ENCODE measurements around the gene SSH3.

Gene SSH3

DNA sequence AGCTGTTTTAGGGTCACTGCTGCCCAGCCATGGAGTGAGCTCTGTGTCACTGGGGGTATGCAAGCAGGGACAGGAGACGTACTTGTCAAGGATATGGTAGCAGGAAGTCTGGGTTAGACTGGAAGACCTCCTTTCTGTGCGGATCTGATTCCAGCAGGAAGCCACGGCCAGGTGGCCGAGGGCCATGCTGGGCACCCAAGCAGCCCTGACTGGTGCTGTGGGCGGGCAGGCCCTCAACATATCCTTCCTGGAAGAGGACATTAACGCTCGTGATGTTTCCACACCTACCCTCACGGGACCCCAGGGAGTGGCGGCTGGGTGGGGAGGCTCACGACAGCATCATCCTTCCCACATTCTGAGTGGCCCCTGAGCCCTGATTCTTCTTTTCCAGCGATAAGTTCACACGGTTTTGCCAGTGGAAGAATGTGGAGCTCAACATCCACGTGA is 23.0 kb upstream of the SSH3 start:
- DNase-seq = no peak

DNA sequence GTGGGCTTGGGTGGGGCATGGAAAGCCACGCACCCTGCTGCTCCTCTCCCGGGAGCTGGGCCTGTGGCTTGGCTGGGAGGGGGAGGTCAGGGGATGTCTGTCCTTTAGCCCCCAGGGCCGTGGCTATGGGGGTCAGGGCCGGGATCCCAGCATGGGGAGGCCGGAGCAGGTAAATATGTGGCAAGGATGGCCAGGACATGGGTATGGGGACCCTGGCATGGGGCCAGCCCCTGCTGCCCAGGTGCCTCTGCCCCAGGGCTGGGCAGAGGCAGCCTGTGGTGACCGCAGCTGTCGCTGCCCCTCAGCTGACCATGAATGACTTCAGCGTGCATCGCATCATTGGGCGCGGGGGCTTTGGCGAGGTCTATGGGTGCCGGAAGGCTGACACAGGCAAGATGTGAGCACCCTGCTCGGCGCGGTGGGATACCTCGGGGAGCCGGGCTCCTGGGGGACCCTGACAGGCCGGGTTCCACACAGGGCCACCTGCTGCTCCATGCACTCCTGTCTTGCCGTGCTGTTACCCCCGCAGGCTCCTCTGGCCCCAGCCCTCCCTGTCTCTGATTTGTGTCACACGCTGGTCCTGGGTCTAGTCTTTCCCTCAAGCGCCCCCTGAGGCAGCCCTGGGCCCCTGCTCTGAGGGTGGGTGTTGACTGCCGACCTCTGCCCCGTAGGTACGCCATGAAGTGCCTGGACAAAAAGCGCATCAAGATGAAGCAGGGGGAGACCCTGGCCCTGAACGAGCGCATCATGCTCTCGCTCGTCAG is 22.4 kb upstream of the SSH3 start:
- DNase-seq = no peak

DNA sequence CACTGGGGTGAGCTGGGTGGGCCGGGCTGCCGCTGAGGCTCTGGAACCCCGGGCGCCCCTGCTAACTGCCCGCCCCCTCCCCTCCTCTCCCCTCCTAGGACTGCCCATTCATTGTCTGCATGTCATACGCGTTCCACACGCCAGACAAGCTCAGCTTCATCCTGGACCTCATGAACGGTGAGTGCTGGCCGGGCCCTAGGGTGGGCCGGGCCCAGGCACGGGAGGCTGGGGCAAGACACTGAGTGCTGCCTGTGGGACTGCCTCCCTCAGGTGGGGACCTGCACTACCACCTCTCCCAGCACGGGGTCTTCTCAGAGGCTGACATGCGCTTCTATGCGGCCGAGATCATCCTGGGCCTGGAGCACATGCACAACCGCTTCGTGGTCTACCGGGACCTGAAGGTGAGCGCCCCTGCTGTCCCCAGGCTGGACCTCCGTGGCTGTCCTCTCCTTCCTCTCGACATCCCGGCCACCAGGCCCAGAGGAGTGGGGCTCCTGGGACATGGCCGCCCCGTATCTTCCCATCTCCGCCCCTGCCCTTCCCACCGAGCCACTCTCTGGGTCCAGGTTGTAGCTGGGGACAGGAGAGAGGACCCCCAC is 21.7 kb upstream of the SSH3 start:
- DNase-seq = no peak

DNA sequence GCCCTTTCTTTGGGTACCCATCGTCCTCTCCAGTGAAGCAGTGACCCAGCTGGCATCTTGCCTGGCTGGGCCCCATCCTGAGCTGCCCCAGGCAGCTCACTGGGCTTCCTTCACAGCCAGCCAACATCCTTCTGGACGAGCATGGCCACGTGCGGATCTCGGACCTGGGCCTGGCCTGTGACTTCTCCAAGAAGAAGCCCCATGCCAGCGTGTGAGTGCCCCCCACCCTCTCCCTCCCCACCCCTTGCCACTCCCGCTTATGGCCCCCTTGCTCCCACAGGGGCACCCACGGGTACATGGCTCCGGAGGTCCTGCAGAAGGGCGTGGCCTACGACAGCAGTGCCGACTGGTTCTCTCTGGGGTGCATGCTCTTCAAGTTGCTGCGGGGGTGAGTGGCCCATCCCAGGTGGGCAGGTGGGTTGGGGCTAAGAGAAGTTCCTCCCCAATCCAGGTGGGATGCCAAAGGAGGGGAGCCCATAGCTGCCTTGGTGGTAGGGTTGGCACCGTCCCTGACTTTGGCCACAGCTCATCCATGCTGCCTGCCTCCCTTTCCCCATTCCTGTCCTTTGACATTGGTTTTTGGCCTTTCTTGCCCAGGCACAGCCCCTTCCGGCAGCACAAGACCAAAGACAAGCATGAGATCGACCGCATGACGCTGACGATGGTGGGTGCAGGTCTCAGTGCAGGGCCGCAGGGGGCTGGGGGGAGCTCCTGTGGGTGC is 21.0 kb upstream of the SSH3 start:
- DNase-seq = no peak

DNA sequence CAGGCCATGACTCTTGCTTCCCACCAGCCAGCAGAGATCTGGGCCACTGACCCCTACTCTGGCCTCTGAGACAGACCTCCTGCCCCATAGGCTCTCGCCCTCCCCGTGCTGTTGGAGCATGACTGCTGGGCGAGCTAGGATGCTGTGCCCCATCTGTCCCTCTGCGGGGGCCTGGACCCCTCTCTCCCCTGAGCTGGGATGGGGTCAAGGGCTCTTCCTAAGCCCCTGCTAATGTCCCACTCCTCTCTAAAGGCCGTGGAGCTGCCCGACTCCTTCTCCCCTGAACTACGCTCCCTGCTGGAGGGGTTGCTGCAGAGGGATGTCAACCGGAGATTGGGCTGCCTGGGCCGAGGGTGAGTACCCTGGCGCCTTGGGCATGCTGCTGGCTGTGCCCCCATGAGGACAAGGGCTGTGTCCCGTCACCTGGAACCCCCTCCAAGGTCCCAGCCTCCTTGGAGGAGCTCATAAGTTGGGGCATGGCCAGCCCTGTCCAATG is 20.4 kb upstream of the SSH3 start:
- no peak for DNase-seq

DNA sequence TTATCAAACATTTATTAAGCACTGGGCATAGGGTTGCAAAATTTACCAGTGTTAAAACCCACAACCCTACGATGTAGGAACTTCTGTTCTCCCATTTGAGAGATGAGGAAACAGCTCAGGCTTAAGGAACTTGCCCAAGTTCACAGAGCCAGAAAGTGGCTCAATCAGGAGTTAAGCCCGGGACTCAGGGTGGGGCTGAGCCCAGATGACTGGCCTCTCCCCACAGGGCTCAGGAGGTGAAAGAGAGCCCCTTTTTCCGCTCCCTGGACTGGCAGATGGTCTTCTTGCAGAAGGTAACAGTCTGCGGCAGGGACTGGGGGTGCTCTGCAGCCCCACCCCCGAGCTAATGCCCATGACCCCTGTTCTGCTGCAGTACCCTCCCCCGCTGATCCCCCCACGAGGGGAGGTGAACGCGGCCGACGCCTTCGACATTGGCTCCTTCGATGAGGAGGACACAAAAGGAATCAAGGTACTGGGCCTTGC is 19.8 kb upstream of the SSH3 start:
- peak; percentile 80 for DNase-seq

DNA sequence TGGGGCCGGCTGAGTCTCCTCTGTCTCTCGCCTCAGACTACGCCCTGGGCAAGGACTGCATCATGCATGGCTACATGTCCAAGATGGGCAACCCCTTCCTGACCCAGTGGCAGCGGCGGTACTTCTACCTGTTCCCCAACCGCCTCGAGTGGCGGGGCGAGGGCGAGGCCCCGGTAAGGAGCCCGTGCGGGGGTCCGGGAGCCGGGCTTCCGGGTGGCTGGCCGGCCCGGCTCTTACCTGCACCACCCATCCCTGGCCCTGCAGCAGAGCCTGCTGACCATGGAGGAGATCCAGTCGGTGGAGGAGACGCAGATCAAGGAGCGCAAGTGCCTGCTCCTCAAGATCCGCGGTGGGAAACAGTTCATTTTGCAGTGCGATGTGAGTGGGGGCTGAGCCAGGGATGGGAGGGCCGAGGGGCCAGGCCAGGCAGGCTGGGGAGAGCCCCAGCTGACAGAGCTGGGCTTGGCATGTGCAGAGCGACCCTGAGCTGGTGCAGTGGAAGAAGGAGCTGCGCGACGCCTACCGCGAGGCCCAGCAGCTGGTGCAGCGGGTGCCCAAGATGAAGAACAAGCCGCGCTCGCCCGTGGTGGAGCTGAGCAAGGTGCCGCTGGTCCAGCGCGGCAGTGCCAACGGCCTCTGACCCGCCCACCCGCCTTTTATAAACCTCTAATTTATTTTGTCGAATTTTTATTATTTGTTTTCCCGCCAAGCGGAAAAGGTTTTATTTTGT is 18.4 kb upstream of the SSH3 start:
- peak; percentile 40 for DNase-seq

DNA sequence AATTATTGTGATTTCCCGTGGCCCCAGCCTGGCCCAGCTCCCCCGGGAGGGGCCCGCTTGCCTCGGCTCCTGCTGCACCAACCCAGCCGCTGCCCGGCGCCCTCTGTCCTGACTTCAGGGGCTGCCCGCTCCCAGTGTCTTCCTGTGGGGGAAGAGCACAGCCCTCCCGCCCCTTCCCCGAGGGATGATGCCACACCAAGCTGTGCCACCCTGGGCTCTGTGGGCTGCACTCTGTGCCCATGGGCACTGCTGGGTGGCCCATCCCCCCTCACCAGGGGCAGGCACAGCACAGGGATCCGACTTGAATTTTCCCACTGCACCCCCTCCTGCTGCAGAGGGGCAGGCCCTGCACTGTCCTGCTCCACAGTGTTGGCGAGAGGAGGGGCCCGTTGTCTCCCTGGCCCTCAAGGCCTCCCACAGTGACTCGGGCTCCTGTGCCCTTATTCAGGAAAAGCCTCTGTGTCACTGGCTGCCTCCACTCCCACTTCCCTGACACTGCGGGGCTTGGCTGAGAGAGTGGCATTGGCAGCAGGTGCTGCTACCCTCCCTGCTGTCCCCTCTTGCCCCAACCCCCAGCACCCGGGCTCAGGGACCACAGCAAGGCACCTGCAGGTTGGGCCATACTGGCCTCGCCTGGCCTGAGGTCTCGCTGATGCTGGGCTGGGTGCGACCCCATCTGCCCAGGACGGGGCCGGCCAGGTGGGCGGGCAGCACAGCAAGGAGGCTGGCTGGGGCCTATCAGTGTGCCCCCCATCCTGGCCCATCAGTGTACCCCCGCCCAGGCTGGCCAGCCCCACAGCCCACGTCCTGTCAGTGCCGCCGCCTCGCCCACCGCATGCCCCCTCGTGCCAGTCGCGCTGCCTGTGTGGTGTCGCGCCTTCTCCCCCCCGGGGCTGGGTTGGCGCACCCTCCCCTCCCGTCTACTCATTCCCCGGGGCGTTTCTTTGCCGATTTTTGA is 17.5 kb upstream of the SSH3 start:
- DNase-seq = peak; percentile 51

DNA sequence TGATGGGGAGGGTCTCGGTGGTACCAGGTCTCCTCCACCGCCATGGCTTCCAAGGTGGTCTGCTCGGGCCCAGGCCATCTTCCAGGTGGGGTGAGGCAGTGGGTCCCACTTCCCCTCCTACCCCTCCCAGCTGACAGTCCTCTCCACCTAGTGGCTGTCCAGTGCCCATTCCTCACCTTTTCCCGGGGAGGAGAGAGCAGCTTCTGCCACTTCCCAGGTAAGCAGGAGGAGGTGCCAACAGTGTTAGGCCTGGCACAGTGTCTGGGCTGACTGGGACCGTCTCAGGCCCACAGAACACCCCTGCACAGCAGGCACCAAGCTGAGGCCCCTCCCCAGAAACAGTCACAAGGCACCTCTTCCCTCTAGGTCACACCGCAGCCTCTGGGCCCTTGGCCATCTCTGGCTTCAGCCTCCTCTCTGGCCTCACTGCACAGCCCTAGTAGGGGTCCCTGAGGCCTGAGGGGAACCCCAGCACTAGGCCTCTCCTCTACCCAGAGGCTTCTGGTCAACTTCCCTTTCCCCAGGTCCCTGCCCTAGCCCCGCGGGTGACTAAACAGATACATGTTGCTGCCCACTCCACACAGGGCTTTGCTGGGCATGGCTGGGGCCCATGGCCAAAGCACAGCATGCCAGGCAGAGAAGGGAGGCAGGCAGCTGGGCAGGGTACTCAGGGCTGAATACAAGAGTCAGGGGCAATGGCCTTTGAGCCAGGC is 16.6 kb upstream of the SSH3 start:
- peak; percentile 65 for DNase-seq

DNA sequence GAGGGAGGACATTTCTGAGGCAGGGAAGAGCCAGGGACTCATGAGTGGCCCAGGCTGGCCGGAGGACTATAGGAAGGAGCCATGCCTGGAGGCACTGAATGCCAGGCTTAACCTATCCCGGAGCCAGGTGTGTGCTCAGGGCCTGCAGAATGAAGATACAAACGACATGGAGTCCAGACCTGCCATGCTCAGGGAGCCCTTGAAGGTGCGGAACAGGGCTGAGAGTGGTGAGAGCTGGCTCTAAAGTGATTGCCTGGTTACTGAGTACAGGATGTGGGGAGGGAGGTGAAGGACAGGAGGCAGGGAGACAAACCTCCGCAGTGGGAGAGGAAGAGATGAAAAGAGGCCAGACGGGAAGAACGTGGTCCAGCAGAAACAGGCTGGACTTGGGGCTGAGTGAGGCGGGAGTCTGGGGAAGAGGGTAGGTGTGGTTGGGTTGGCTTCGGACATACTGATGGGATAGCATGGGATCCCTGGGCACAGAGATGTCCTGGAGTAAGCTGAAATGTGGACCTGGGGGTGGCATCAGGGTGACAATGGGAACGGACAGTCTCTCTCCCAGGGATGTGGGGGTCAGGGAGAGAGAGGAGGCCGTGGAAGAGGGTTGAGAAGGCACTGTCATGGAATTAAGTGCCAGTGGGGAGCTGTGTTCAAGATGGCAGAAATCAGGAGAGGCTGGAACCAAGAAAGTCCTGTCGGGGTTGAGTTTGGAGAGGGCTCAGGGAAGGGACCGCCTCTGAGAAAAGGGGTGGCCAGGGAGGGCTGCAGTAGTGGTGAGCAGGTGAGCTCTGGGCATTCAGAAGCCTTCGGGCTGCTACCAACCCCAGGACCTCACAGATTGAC is 15.8 kb upstream of the SSH3 start:
- DNase-seq = peak; percentile 55

DNA sequence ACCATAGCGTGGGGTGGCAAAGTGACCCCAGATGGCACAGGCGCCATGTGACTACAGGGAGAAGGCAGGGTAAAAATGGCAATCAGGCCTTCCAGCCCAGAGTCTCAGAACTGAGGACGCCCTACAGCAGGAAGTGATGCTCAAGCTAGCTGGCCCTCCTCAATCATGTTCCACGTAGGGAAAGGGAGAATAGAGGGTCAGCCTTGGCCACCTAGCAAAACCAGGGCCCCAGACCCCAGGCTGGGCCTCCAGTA is 15.2 kb upstream of the SSH3 start:
- no peak for DNase-seq

DNA sequence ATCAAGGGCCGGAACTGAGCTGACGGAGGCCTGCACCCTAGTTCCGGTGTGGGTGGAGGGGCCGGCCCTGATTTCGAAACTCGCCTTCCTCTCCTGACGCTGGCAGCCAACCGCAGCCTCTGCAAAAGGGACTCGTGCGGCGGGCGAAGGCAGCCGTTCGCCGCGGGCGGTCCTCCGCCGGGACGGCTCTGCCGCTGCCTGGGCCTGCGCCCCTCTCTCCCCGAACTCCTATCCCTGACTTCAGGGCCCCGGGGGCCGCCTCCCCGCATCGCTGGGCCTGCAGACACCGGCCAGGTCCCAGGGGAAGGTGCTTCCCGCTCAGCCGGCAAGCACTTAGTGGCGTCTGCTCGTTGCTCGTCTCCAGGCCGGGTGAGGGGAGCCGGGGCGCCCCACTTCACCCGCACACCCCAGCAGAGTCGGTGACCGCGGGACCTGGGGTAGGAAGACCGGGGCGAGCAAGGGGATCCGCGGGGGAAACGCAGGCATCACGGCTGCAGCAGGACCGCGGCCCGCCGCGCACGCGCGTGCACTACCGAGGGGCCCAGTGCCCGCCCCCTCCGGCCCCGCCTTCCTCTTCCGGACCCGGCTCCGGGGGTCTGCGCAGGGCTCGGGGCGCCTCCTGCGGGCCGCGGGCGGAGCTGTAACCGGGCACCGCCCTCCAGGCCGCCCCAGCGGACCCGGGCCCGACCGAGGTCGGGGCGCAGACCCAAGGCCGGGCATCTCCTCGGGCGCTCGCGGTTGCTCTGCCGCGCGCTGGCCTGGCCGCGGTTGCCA is 14.7 kb upstream of the SSH3 start:
- DNase-seq = peak; percentile 97

DNA sequence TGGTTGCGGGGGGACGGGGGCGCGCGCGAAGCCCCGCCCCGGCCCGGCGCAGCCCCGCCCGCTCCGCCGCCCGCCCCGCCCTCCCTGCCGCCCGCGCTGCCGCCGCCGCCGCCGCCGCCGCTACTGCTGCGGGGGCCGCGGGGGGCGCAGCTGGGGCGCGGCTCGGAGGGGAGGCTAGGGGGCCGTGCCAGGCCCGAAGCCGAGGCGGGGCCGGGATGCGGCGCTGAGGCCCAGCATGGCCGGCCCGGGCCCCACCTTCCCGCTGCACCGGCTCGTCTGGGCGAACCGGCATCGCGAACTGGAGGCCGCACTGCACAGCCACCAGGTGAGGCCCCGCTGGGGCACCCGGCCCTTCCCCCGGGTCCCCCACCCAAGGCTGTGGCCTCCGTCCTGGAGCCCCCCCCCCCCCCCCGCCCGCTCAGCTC is 14.1 kb upstream of the SSH3 start, which contains the start of gene ANKRD13D:
TSS of gene ANKRD13D (plus strand) at position 78 of the 425 bp plus-strand sequence. CDS start at position 236, 158 bp downstream.
- DNase-seq = no peak

DNA sequence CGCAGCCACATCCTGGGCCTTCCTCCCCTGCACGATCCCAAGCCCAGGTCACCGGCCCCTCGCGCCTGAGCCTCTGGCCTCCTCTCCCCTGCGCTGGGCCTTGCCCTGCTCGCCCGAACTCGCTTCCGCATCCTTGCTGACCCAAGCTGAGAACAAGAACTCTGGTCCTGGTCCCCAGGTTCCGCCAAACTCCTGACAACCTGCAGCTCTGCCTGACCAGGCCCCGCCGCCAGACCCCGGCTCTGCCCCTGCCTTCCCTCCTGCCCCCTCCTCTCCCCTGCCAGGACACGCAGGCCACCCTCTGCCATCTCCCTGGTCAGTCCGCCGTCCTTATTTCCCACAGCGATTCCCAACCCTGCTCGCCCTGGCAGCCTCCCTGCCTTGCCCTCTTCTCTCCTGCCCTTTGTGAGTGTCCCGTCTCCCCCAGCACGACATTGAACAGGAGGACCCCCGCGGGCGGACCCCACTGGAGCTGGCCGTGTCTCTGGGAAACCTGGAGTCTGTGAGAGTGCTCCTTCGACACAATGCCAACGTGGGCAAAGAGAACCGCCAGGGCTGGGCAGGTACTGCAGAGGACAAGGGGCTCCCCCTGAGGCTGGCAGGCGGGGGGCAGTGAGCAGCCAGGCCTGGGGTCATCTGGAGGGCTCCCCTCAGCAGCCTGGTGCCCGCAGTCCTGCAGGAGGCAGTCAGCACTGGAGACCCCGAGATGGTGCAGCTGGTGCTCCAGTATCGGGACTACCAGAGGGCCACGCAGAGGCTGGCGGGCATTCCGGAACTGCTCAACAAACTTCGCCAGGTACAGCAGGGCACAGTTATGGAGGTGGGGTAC is 13.5 kb upstream of the SSH3 start:
- DNase-seq = peak; percentile 52

DNA sequence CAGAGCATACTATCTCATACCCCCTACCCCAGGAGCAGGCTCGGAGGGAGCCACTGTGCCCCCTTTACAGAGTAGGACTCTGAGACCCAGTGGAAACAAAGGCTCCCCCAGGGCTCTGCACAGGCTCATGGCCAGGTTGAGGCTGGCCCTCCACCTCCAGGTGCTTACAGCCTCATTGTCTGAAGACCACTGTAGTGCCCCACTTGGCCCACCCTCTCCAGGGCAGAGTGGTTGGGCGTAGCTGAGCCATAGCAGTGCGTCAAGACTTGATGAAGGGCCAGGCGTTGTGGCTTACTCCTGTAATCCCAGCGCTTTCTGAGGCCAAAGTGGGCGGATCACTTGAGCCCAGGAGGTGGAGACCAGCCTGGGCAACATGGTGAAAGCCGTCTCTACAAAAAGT is 12.5 kb upstream of the SSH3 start:
- DNase-seq = no peak

DNA sequence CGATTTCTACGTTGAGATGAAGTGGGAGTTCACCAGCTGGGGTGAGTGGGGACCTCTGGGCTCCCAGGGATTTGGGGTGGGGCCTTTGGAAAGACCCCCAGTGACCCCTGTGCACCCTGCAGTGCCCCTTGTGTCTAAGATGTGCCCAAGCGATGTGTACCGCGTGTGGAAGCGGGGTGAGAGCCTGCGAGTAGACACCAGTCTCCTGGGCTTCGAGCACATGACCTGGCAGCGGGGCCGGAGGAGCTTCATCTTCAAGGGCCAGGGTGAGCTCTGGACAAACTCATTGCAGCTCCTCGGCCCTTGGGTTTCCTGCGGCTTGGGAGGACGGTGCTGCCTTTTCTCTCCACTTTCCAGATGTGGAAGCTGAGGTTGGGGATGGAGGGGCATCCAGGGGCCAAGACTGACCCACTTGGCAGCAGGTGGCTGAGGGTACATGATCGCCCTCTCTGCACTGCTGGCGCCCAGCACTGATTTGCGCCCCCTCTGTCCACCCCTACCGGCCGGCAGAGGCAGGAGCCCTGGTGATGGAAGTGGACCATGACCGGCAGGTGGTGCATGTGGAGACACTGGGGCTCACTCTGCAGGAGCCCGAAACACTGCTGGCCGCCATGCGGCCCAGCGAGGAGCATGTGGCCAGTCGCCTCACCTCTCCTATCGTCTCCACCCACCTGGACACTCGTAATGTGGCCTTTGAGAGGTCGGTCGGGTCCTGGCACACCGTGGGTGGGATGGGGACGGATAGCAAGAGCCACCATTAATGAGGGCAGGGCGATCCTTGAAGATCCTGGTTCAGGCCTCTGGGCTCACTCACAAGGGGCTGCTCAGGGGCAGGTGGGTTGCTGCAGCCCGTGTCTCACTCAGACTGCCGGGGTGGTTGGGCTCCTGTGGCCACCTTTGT is 11.6 kb upstream of the SSH3 start:
- DNase-seq = no peak

DNA sequence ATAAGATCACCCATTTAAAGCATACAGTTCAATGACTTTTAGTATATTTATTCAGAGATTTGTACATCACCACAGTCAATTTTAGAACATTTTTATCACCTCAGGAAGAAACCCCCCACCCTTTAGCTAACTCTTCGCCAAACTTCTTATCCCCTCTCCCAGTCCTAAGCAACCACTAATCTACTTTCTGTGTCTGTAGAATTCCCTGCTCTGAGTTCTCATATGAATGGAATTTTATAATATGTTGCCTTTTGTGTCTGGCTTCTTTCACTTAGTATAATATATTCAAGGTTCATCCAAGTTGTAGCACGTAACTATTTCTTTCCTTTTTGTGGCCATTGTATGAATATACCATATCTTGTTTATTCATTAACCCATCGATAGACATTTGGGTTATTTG is 10.7 kb upstream of the SSH3 start:
- no peak for DNase-seq
